Measurements from ENCODE around the gene MRPS34.
"Not testable (repeated sequence)": the region's sequence is repeated elsewhere in the genome, so short reads cannot be mapped to it uniquely, and the experiment has no call there.

Gene MRPS34

DNA sequence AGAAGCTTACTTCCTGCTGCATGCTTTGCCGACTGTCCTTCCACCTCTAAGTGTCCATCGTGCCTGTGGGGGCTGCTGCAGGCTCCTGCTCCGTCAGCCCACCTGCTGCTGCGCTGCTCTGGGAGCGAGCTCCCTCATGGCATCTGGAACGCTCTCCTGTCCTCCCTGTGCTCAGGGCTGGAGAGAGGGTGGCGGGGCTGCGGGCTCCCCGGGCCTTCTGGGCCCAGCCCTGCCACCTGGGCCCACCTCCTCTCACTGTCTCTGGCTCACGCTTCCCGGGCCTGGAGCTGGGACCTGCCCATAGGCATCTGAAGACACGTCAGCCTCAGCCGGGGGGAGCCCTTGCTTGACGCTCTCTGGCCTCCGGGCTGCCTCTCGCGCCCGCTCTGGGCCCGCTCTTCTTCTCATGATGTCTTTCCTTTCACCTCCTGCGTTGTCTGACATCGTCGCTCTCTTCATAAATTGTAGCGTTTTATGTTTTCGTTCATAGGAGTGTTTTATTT is 28.5 kb downstream of the MRPS34 start:
- Histone ChIP-seq H2AFZ (ENCODE audit: low read depth, low read length) (no peak overlapping the region), H3K4me3 (ENCODE audit: low read length) (no peak overlapping the region), H3K36me3 (ENCODE audit: insufficient read depth, low read length) (peaks cover 50% of the 10 kb centered on the region), H3K4me1 (ENCODE audit: insufficient read depth, low read length) (no peaks in the 10 kb centered on the region), H3K27me3 (ENCODE audit: insufficient read depth, low read length) (no peaks in the 10 kb centered on the region), H3K9me3 (ENCODE audit: low read length) (no peaks in the 10 kb centered on the region)

DNA sequence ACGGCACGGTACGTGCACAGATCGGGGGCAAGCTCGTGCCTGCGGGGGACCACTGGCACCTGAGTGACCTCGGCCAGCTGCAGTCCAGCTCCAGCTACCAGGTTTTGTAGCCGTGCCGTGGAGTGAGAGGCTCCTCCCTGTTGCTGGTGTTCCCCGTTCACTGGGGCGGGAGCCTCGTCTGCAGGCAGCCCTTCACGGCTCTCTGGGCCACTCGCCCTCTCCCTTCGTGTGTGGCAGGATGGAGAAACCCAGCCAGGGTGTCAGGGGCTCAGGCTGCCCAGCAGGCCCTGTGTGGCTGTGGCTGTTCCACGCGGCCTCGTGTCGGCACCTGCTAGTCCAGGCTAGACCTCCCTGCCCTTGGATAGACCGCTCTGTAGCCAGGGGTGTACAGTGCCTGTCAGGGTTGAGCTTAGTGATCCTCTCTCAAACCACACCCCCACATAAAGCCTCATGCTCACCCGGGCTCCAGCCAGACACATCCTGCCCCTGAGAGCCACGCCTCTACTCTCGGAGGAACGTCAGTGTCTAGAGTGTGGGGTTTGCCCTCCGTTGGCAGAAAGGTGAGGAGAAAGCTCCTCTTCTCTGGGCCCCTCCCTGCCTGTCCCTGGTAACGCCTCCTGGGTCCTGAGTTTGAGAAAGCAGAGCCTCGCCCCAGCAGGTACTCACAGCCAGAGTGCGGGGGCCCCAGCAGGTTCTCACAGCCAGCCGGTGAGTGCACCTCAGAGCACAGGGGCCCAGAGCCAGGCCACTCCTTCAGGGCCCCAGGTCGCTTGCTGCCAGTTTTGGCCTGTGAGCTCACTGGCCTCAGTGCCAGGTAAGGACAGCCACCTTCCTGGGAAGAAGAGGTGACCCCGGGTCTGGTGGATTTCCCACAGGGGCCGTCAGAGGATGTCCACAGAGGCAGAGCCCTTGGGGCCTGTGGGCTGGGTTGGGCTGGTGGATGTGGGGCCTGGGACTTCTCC is 29.3 kb downstream of the MRPS34 start:
- Histone ChIP-seq H3K27me3 (ENCODE audit: insufficient read depth, low read length) (no peaks in the 10 kb centered on the region), H3K4me1 (ENCODE audit: insufficient read depth, low read length) (no peaks in the 10 kb centered on the region), H3K36me3 (ENCODE audit: insufficient read depth, low read length) (peaks cover 42% of the 10 kb centered on the region), H2AFZ (ENCODE audit: low read depth, low read length) (no peak overlapping the region), H3K9me3 (ENCODE audit: low read length) (no peaks in the 10 kb centered on the region), H3K4me3 (ENCODE audit: low read length) (no peak overlapping the region)

DNA sequence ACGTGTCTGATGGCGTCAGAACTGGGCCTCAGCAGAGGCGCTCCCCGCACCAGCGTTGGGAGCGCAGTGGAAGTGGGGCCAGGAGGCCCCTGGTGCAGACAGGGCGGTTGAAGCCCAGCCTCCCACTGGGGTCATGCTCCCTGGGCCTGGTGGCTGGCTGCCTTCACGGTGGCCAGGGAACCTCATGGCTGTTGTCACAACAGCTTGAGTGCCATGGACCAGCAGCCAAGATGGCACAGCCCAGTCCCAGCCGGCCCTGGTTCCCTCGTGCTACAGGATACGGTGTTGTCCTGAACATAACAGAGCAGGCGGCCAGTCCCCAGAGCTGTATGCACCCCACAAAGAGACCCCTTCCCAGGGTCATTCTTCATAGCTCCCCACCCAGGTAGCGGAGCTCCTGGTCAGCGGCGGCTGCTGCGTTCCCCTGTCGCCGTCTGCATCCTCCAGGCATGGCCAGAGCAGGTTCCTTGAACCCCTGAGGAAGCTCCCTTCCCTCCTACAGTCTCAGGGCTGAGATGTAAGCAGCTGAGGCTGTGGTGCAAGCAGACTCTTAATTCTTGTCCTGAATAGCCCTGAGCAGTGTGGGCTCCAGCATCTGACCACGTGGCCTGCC is 31.3 kb downstream of the MRPS34 start:
- Histone ChIP-seq H3K4me3 (ENCODE audit: low read length) (no peak overlapping the region), H2AFZ (ENCODE audit: low read depth, low read length) (no peak overlapping the region), H3K36me3 (ENCODE audit: insufficient read depth, low read length) (peaks cover 23% of the 10 kb centered on the region)

DNA sequence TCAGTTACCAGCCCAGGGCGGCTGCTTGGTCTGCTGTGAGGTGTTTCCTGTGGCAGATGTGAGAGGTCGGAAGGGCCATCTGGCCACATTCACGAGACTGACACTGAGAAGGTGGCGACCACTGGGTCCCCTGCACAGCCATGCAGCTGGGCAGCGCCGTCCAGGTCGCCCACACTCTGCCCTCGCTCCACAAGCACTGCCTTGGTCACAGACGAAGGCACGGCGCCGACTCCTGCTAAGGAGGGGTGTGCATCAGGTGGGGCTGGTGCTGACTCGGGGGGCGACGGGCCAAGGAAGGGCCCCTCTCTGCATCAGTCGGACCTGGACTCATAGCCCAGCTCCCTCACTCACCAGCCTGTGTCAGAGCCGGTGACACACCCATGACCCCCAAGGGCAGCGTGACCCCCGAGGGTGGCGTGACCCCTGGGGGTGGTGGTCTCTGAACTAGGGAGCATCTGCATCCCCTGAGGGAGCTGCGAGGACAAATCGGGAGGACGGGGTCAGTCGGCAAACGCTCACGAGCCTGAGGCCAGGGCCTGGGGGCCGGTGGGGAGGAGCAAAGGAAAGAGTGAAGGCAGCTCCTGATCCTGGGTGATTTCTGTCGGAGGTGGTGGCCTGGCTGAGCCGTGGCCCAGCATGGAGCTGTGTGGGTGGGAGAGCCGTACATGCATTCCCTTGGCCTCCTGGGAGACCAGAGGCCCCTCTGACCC is 32.0 kb downstream of the MRPS34 start:
- Histone ChIP-seq H3K4me3 (ENCODE audit: low read length) (no peak overlapping the region), H3K9me3 (ENCODE audit: low read length) (peaks cover 3% of the 10 kb centered on the region), H2AFZ (ENCODE audit: low read depth, low read length) (no peak overlapping the region), H3K36me3 (ENCODE audit: insufficient read depth, low read length) (peaks cover 19% of the 10 kb centered on the region), H3K27me3 (ENCODE audit: insufficient read depth, low read length) (no peaks in the 10 kb centered on the region), H3K4me1 (ENCODE audit: insufficient read depth, low read length) (no peaks in the 10 kb centered on the region)

More for the DNA sequence above, 31.3 kb downstream of the MRPS34 start:
- Histone ChIP-seq H3K4me1 (ENCODE audit: insufficient read depth, low read length) (no peaks in the 10 kb centered on the region), H3K27me3 (ENCODE audit: insufficient read depth, low read length) (no peaks in the 10 kb centered on the region), H3K9me3 (ENCODE audit: low read length) (peaks cover 3% of the 10 kb centered on the region)

DNA sequence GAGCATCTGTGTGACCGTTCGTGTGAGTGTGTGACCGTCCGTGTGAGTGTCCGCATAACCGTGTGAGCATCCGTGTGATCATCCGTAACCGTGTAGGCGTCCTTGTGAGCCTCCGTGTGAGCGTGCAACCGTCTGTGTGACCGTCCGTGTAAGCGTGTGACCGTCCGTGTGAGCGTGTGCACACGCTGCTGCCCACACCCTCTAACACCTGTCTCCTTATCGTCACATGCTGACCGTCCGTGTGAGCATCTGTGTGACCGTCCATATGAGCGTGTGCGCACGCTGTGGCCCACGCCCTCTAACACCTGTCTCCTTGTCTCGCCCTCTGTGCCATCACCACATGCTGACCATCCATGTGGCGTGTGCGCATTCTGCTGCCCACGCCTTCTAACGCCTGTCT is 32.7 kb downstream of the MRPS34 start:
- no peaks in the 10 kb centered on the region for H3K4me1 ChIP-seq (ENCODE audit: insufficient read depth, low read length)
- peaks cover 9% of the 10 kb centered on the region for H3K9me3 ChIP-seq (ENCODE audit: low read length)
- H3K4me3 ChIP-seq (ENCODE audit: low read length): no peak overlapping the region
- H3K36me3 ChIP-seq (ENCODE audit: insufficient read depth, low read length): peaks cover 15% of the 10 kb centered on the region
- no peaks in the 10 kb centered on the region for H3K27me3 ChIP-seq (ENCODE audit: insufficient read depth, low read length)
- H2AFZ ChIP-seq (ENCODE audit: low read depth, low read length): no peak overlapping the region

DNA sequence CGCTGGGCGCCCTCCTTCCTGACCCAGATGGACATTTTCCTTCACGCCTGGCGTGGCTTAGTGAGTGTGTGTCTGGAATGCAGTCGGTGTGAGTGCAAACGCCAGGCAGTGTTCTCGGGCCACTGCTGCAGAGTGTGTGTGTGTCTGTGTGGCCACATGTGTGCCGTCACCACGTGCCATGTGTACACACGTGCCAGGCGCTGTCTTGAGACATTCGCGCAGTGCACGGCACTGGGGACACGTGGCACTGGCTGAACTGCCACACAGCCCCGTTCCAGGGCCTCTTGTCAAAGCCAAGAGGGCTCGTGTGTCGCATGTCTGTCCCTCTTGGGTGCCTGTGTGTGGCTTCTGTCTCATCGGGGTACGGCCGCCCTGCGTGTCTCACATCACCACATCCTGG is 38.1 kb downstream of the MRPS34 start:
- Histone ChIP-seq H3K4me3 (ENCODE audit: low read length) (no peak overlapping the region), H3K4me1 (ENCODE audit: insufficient read depth, low read length) (no peaks in the 10 kb centered on the region), H3K9me3 (ENCODE audit: low read length) (peaks cover 13% of the 10 kb centered on the region), H2AFZ (ENCODE audit: low read depth, low read length) (no peak overlapping the region), H3K36me3 (ENCODE audit: insufficient read depth, low read length) (peaks cover 37% of the 10 kb centered on the region), H3K27me3 (ENCODE audit: insufficient read depth, low read length) (no peaks in the 10 kb centered on the region)

DNA sequence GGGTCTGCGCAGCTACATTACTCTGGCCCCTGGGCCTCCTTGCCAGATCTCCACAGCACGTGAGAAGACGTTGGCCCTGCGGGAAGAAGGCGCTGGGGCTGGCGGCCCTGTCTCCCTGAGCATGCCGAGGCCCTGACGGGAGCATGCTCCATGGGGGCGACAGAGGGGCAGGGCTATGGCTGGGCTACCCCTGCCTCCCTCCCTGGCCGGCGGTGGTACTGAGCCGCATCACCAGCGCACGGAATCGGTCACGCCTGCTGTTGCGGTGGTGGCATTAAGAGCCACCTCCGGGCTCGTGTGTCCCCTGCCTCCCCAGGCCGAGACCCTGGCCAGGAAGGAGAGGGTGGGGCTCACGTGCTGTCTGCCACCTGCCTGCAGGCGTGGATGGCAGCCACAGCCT is 38.8 kb downstream of the MRPS34 start:
- Histone ChIP-seq H3K4me1 (ENCODE audit: insufficient read depth, low read length) (no peaks in the 10 kb centered on the region), H3K36me3 (ENCODE audit: insufficient read depth, low read length) (peaks cover 43% of the 10 kb centered on the region), H2AFZ (ENCODE audit: low read depth, low read length) (no peak overlapping the region), H3K27me3 (ENCODE audit: insufficient read depth, low read length) (no peaks in the 10 kb centered on the region), H3K9me3 (ENCODE audit: low read length) (peaks cover 13% of the 10 kb centered on the region), H3K4me3 (ENCODE audit: low read length) (no peak overlapping the region)

DNA sequence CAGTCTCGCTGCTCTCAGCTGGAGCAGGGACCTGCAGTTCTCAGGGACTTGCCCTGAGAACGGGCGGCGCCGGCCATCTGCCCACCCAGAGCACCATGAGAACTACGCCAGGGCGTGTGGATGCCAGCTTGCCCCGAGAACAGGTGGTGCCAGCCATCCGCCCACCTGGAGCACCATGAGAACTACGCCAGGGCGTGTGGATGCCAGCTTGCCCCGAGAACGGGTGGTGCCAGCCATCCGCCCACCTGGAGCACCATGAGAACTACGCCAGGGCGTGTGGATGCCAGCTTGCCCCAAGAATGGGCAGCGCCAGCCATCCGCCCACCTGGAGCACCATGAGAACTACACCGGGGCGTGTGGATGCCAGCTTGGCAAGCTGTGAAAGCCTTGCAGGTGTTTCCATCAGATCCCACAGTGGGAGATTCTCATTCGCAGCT is 40.4 kb downstream of the MRPS34 start:
- H3K36me3 ChIP-seq (ENCODE audit: insufficient read depth, low read length): peaks cover 57% of the 10 kb centered on the region
- H3K4me1 ChIP-seq (ENCODE audit: insufficient read depth, low read length): not testable (repeated sequence)

DNA sequence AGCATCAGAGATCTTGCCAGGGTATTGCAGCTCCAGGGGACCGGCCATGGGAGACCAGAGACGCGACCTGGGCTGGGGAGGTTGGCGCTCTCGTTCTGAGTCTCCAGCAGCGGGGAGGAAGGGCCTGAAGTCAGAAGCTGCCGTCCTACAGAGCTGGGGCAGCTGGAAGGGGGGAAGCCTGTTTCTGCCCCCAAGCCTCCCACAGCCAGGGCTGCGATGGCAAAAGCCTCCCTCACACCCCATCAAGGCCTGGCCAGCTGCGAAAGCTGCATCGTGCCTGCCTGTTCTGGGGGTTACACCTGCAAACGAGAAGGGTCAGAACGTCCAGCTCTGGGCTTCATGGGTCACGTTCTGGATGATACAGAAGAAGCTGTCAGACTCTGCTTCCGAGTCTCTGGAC is 40.9 kb downstream of the MRPS34 start:
- Histone ChIP-seq H3K36me3 (ENCODE audit: insufficient read depth, low read length) (peaks cover 62% of the 10 kb centered on the region), H3K9me3 (ENCODE audit: low read length) (peaks cover 10% of the 10 kb centered on the region), H3K27me3 (ENCODE audit: insufficient read depth, low read length) (no peaks in the 10 kb centered on the region), H3K4me1 (ENCODE audit: insufficient read depth, low read length) (no peaks in the 10 kb centered on the region), H3K4me3 (ENCODE audit: low read length) (no peak overlapping the region), H2AFZ (ENCODE audit: low read depth, low read length) (no peak overlapping the region)

More for the DNA sequence above, 40.4 kb downstream of the MRPS34 start:
- H3K9me3 ChIP-seq (ENCODE audit: low read length): peaks cover 10% of the 10 kb centered on the region
- H2AFZ ChIP-seq (ENCODE audit: low read depth, low read length); H3K4me3 ChIP-seq (ENCODE audit: low read length); H3K27me3 ChIP-seq (ENCODE audit: insufficient read depth, low read length): not testable (repeated sequence)

DNA sequence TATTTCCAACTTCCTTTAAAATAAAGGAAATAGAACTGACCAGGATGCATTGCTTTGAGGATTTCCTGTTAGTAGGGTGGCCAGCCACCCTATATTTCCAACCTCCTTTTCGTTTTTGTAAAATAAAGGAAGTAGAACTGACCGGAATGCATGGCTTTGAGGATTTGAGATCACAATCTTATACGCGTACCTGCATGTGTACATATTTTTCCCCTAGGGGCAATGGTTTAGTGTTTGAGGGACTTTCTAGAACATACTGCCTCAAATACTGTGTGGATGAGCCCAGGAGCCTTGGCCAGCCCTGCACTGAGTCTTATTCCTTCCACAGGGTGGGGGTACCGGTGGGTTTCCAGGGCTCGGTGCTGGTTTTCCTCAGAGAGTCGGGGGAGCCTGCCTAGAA is 41.3 kb downstream of the MRPS34 start:
- Histone ChIP-seq H3K36me3 (ENCODE audit: insufficient read depth, low read length) (peaks cover 67% of the 10 kb centered on the region), H3K9me3 (ENCODE audit: low read length) (peaks cover 10% of the 10 kb centered on the region), H3K27me3 (ENCODE audit: insufficient read depth, low read length) (no peaks in the 10 kb centered on the region), H2AFZ (ENCODE audit: low read depth, low read length) (no peak overlapping the region), H3K4me1 (ENCODE audit: insufficient read depth, low read length) (no peaks in the 10 kb centered on the region), H3K4me3 (ENCODE audit: low read length) (no peak overlapping the region)

DNA sequence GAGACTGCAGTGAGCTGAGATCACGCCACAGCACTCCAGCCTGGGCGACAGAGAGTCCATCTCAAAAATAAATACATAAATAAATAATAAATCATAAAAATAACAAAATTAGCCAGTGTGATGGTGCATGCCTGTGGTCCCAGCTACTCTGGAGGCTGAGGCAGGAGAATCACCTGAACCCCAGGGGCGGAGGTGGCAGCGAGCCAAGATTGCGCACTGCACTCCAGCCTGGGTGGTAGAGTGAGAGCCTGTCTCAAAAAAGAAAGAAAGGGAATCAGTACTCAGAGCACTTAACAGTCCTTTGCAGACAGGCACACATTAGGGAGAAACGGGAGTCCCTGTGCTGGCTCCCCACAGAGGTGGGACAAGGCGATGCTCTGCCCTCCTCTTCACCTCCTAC is 41.9 kb downstream of the MRPS34 start:
- no peaks in the 10 kb centered on the region for H3K4me1 ChIP-seq (ENCODE audit: insufficient read depth, low read length)
- H3K9me3 ChIP-seq (ENCODE audit: low read length): peaks cover 10% of the 10 kb centered on the region
- no peak overlapping the region for H3K4me3 ChIP-seq (ENCODE audit: low read length)
- H3K36me3 ChIP-seq (ENCODE audit: insufficient read depth, low read length): peaks cover 71% of the 10 kb centered on the region
- no peak overlapping the region for H2AFZ ChIP-seq (ENCODE audit: low read depth, low read length)
- no peaks in the 10 kb centered on the region for H3K27me3 ChIP-seq (ENCODE audit: insufficient read depth, low read length)

DNA sequence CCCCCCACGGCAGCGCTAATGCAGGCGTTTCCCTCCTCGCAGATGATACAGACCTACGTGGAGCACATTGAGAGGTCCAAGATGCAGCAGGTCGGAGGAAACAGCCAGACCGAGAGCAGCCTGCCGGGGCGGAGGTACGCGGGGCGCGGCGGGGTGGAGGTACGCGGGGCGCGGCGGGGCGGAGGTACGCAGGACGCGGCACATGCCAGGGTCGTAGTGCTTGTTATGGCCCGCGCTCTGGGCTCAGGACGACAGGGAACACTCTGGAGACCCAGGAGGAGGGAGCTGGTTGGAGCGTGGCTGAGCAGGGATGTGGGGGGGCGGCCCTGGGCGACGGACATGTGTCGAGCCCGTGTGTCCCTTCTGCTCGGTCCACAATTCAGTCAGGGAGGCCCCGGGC is 43.5 kb downstream of the MRPS34 start:
- no peak overlapping the region for H2AFZ ChIP-seq (ENCODE audit: low read depth, low read length)
- H3K4me3 ChIP-seq (ENCODE audit: low read length): no peak overlapping the region
- H3K27me3 ChIP-seq (ENCODE audit: insufficient read depth, low read length): no peaks in the 10 kb centered on the region
- no peaks in the 10 kb centered on the region for H3K9me3 ChIP-seq (ENCODE audit: low read length)
- peaks cover 72% of the 10 kb centered on the region for H3K36me3 ChIP-seq (ENCODE audit: insufficient read depth, low read length)
- H3K4me1 ChIP-seq (ENCODE audit: insufficient read depth, low read length): no peaks in the 10 kb centered on the region

DNA sequence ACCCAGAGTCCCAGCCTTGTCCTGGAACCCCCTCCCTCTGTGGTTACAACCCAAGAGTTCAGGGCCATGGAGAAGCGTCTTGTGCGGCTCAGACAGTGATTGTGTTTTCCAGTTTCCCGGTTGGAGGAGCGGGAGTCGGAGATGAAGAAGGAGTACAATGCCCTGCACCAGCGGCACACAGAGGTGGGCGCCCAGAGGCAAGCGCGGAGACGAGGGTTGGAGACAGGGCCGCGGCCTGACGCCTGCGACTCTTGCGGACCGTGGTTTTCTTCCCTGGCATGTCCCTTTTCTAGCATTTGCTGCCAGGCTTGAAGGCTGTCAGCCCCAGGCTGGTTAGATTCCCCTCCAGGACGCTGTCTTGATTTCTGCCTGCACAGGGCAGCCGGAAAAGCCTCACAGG is 43.9 kb downstream of the MRPS34 start:
- no peaks in the 10 kb centered on the region for H3K27me3 ChIP-seq (ENCODE audit: insufficient read depth, low read length)
- H3K36me3 ChIP-seq (ENCODE audit: insufficient read depth, low read length): peaks cover 71% of the 10 kb centered on the region
- no peak overlapping the region for H2AFZ ChIP-seq (ENCODE audit: low read depth, low read length)
- H3K4me3 ChIP-seq (ENCODE audit: low read length): no peak overlapping the region
- no peaks in the 10 kb centered on the region for H3K9me3 ChIP-seq (ENCODE audit: low read length)
- no peaks in the 10 kb centered on the region for H3K4me1 ChIP-seq (ENCODE audit: insufficient read depth, low read length)

Measured in neuron (in vitro differentiated cells).